ENCODE results near the gene CEACAM1.

The CEACAM1 gene

DNA sequence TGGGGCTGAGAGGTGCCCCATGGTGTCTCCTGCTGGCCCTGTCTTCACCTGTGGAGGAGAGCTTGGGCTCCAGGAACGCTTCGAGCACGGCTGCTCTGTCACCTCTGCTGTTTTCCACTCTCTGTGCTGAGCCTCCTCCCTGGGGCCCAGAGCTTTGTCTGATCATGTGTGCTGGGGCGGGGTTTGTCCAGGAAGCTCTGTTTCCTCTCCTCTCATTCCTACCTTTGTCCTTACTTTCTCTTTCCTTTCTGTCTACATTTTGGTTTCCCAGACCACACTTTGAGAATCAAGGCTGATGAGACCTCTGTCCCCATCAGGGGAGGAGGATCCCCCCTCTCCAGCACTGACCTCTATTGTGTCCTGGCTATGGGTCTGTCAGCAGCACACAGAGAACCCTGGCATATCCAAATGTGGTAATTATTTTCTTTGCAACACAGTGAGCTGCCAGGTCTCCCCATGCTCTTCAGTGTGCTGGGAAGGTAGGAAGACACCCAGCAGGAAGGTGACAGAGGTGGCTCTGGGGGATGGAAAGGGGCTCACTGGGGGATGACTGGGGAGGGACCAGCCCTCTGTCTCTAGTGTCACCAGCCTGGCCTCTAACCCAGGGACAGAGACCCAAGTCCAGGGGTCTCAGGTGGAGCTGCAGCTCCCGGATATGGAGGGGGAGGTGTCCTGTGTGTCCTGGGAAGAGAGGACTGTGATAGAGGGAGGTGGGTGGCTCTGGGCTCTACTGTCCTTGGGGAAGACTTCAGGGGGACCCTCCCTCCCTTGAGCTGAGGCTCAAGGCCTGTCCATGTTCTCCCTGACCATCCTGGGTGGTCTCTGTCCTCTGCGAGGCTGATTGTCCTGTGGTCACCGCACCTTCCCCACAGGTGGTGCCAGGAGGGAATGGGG is at the start of gene CEACAM1:
Gene CEACAM1, minus strand, starts transcription at position 128 of the 894 bp plus-strand sequence. Its CDS starts 107 bp downstream, at position 21.
- Histone ChIP-seq H3K36me3 (ENCODE audit: control insufficient read depth, insufficient read depth, low read length) (no peaks in the 10 kb centered on the region), H3K9ac (ENCODE audit: low read length) (no peak within 1 kb of the TSS), H3K4me1 (ENCODE audit: control insufficient read depth, insufficient read depth, low read length) (no peaks in the 10 kb centered on the region), H3K4me3 (ENCODE audit: low read length) (peak within 1 kb of the TSS; percentile 56), H3K27ac (ENCODE audit: low read depth, low read length) (no peak within 1 kb of the TSS), H3K27me3 (ENCODE audit: control insufficient read depth, insufficient read depth, low read length) (no peaks in the 10 kb centered on the region)

DNA sequence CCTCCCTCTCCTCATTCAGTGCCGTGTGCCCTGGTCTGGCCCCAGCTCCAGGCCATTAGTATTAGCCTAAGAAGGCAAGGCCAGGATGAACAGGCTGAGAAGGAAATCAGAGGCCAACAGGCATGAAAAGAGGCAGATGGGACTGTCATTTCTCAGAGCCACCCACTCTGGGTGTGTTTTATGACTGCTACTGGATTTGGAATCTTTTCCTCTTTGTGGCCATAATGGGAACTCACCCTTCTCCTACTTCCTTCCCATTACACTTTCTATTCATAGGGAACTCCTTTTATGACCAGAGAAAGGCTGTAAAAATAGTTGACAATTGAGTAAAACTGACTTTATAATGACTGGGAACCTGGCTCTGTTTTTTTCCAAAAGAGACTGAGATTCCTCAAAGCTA is 48.7 kb upstream of the CEACAM1 start:
- Histone ChIP-seq H3K9ac (ENCODE audit: low read length) (no peak overlapping the region), H3K27ac (ENCODE audit: low read depth, low read length) (no peak overlapping the region), H3K27me3 (ENCODE audit: control insufficient read depth, insufficient read depth, low read length) (no peaks in the 10 kb centered on the region), H3K4me3 (ENCODE audit: low read length) (no peak overlapping the region), H3K4me1 (ENCODE audit: control insufficient read depth, insufficient read depth, low read length) (no peaks in the 10 kb centered on the region), H3K36me3 (ENCODE audit: control insufficient read depth, insufficient read depth, low read length) (no peaks in the 10 kb centered on the region)

- no peaks in the 10 kb centered on the region for H3K4me1 ChIP-seq (ENCODE audit: control insufficient read depth, insufficient read depth, low read length)
- H3K36me3 ChIP-seq (ENCODE audit: control insufficient read depth, insufficient read depth, low read length), result no peaks in the 10 kb centered on the region
- H3K9ac ChIP-seq (ENCODE audit: low read length), result no peak overlapping the region
- no peaks in the 10 kb centered on the region for H3K27me3 ChIP-seq (ENCODE audit: control insufficient read depth, insufficient read depth, low read length)
- no peak overlapping the region for H3K27ac ChIP-seq (ENCODE audit: low read depth, low read length)
- no peak overlapping the region for H3K4me3 ChIP-seq (ENCODE audit: low read length)
Observed at GRCh38 chr19:42576241-42576640, 48.0 kb upstream of the CEACAM1 start.

DNA sequence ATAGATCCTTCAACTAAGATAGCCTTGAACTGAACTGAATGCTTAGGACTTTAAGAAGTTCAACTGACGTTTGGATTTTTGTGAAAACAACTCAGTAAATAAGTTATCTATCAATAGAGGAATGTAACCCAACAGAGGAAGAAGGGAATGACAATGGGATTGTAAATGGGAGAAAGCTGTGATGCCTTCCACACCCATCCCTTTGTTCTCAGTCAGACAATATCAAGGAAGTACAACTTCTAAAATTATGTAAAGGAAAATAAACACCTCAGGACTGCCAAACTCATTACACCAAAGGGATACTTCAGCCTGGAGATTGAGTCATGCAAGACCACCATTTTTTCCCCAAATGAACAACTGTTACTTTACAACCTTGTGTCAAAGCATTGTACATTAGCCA is 45.4 kb upstream of the CEACAM1 start:
- Histone ChIP-seq H3K36me3 (ENCODE audit: control insufficient read depth, insufficient read depth, low read length) (no peaks in the 10 kb centered on the region), H3K4me3 (ENCODE audit: low read length) (no peak overlapping the region)

GRCh38 chr19:42571116-42571515 is 42.8 kb upstream of the CEACAM1 start:
- Histone ChIP-seq H3K9ac (ENCODE audit: low read length) (no peak overlapping the region), H3K4me3 (ENCODE audit: low read length) (no peak overlapping the region), H3K27me3 (ENCODE audit: control insufficient read depth, insufficient read depth, low read length) (no peaks in the 10 kb centered on the region), H3K4me1 (ENCODE audit: control insufficient read depth, insufficient read depth, low read length) (no peaks in the 10 kb centered on the region), H3K36me3 (ENCODE audit: control insufficient read depth, insufficient read depth, low read length) (no peaks in the 10 kb centered on the region), H3K27ac (ENCODE audit: low read depth, low read length) (no peak overlapping the region)

More for the DNA sequence above, 45.4 kb upstream of the CEACAM1 start:
- Histone ChIP-seq H3K4me1 (ENCODE audit: control insufficient read depth, insufficient read depth, low read length) (no peaks in the 10 kb centered on the region), H3K27me3 (ENCODE audit: control insufficient read depth, insufficient read depth, low read length) (no peaks in the 10 kb centered on the region), H3K9ac (ENCODE audit: low read length) (no peak overlapping the region), H3K27ac (ENCODE audit: low read depth, low read length) (no peak overlapping the region)

DNA sequence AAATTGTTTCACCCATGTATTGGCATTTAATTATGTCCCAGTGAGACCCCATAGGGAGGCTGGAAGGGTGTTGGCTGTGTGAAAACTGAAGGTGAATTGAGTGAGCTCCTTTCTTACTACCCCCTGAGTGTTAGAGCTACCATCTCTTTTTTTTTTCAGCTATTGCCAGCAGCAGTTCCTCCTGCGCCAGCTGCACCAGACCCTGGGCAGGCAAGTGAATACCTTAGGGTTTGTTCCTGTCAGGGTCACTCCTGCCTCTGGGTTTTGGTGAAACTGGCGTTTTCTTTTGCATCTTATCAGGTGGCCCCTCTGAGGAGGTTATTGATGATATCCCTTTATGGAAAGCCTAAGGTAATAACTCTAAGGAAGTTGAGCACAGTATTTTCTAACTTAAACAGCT is 40.9 kb upstream of the CEACAM1 start:
- H3K27ac ChIP-seq (ENCODE audit: low read depth, low read length), result no peak overlapping the region
- no peaks in the 10 kb centered on the region for H3K4me1 ChIP-seq (ENCODE audit: control insufficient read depth, insufficient read depth, low read length)
- H3K36me3 ChIP-seq (ENCODE audit: control insufficient read depth, insufficient read depth, low read length), result no peaks in the 10 kb centered on the region
- H3K4me3 ChIP-seq (ENCODE audit: low read length), result no peak overlapping the region
- H3K27me3 ChIP-seq (ENCODE audit: control insufficient read depth, insufficient read depth, low read length), result no peaks in the 10 kb centered on the region
- no peak overlapping the region for H3K9ac ChIP-seq (ENCODE audit: low read length)

DNA sequence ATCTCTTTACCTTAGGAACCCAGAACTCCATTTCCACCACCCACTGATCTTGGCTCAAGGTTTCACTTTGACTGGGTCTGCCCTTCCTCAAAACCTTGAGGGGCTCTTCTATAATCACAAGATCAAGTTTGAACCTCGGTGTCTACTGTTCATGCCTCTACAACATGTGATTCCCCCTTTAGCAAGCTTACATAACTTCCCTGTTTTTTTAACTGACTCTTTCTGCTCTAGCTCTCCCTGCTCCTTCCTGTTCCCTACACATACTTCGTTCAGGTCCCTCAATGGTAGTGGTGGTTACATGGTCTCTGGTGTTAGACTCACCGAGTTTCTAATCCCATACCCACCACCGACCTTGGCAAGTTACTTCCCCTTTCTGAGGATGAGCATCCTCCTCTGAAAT is 39.7 kb upstream of the CEACAM1 start:
- no peaks in the 10 kb centered on the region for H3K36me3 ChIP-seq (ENCODE audit: control insufficient read depth, insufficient read depth, low read length)
- no peak overlapping the region for H3K4me3 ChIP-seq (ENCODE audit: low read length)
- H3K27me3 ChIP-seq (ENCODE audit: control insufficient read depth, insufficient read depth, low read length), result no peaks in the 10 kb centered on the region
- H3K4me1 ChIP-seq (ENCODE audit: control insufficient read depth, insufficient read depth, low read length), result no peaks in the 10 kb centered on the region
- no peak overlapping the region for H3K9ac ChIP-seq (ENCODE audit: low read length)
- no peak overlapping the region for H3K27ac ChIP-seq (ENCODE audit: low read depth, low read length)

- no peak overlapping the region for H3K27ac ChIP-seq (ENCODE audit: low read depth, low read length)
- no peaks in the 10 kb centered on the region for H3K4me1 ChIP-seq (ENCODE audit: control insufficient read depth, insufficient read depth, low read length)
- H3K9ac ChIP-seq (ENCODE audit: low read length), result no peak overlapping the region
- no peak overlapping the region for H3K4me3 ChIP-seq (ENCODE audit: low read length)
- no peaks in the 10 kb centered on the region for H3K27me3 ChIP-seq (ENCODE audit: control insufficient read depth, insufficient read depth, low read length)
- no peaks in the 10 kb centered on the region for H3K36me3 ChIP-seq (ENCODE audit: control insufficient read depth, insufficient read depth, low read length)
Observed at GRCh38 chr19:42567567-42567966, 39.3 kb upstream of the CEACAM1 start.

GRCh38 chr19:42563352-42564210 is 35.3 kb upstream of the CEACAM1 start:
- Histone ChIP-seq H3K27ac (ENCODE audit: low read depth, low read length) (no peak overlapping the region), H3K36me3 (ENCODE audit: control insufficient read depth, insufficient read depth, low read length) (no peaks in the 10 kb centered on the region), H3K4me1 (ENCODE audit: control insufficient read depth, insufficient read depth, low read length) (no peaks in the 10 kb centered on the region), H3K4me3 (ENCODE audit: low read length) (no peak overlapping the region), H3K9ac (ENCODE audit: low read length) (no peak overlapping the region), H3K27me3 (ENCODE audit: control insufficient read depth, insufficient read depth, low read length) (no peaks in the 10 kb centered on the region)

DNA sequence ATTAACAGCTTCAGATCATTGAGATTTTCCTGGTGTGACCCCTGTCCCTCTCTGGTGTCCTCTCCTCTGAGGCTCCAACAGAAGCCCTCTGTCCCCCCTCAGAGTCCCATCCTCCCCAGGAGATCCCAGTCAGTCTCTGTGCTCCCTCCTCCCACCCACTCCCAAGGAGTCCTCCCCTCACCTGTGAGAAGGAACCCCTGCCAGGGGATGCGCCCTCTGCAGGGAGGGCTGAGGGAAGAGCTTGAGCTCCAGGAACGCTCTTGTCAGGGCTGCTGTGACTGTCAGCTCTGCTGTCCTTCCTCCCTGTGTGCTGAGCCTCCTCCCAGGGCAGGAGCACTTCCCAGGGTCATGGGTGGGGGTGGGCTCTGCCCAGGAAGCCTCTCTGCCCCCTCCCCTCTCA is 33.2 kb upstream of the CEACAM1 start:
- H3K4me1 ChIP-seq (ENCODE audit: control insufficient read depth, insufficient read depth, low read length), result no peaks in the 10 kb centered on the region
- no peak overlapping the region for H3K27ac ChIP-seq (ENCODE audit: low read depth, low read length)
- H3K4me3 ChIP-seq (ENCODE audit: low read length), result no peak overlapping the region
- no peak overlapping the region for H3K9ac ChIP-seq (ENCODE audit: low read length)
- no peaks in the 10 kb centered on the region for H3K36me3 ChIP-seq (ENCODE audit: control insufficient read depth, insufficient read depth, low read length)
- H3K27me3 ChIP-seq (ENCODE audit: control insufficient read depth, insufficient read depth, low read length), result no peaks in the 10 kb centered on the region

- no peaks in the 10 kb centered on the region for H3K4me1 ChIP-seq (ENCODE audit: control insufficient read depth, insufficient read depth, low read length)
- no peaks in the 10 kb centered on the region for H3K36me3 ChIP-seq (ENCODE audit: control insufficient read depth, insufficient read depth, low read length)
- H3K27ac ChIP-seq (ENCODE audit: low read depth, low read length), result no peak overlapping the region
- H3K4me3 ChIP-seq (ENCODE audit: low read length), result no peak overlapping the region
- H3K27me3 ChIP-seq (ENCODE audit: control insufficient read depth, insufficient read depth, low read length), result no peaks in the 10 kb centered on the region
- H3K9ac ChIP-seq (ENCODE audit: low read length), result no peak overlapping the region
Observed at GRCh38 chr19:42560731-42561130, 32.5 kb upstream of the CEACAM1 start.

DNA sequence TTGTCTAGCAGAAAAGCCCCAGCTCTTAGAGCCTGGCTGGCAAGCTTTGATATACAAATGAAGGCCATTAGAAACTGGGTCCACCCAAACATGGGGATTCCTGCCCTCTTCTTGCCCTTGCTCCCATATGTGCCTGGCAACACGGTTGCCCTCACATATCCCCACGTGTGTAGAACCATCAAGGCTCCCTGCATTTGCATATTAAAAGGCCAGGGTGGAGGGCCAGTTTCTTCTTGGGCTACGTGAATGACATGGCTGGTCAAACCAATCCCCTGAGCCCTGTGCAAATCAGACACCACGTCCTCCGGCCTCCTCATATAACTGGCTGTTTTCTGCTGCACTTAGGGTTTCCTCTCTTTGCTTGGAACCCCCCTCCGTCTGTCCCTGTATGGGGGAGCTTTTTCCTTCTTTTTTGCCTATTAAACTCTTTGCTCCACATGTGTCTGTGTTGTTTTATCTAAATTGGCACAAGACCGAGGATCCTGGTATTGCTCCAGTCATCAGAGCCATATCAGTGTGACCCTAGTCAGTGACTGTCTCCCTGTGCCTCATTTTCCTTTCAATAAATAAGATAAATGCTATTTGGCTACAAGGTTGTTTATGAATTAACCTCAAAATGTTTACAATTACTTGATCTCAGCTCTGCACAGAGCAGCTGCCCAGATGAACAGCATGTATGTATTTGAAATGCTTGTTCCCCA is 30.3 kb upstream of the CEACAM1 start:
- Histone ChIP-seq H3K27me3 (ENCODE audit: control insufficient read depth, insufficient read depth, low read length) (no peaks in the 10 kb centered on the region), H3K27ac (ENCODE audit: low read depth, low read length) (no peak overlapping the region), H3K36me3 (ENCODE audit: control insufficient read depth, insufficient read depth, low read length) (no peaks in the 10 kb centered on the region), H3K4me1 (ENCODE audit: control insufficient read depth, insufficient read depth, low read length) (no peaks in the 10 kb centered on the region), H3K4me3 (ENCODE audit: low read length) (no peak overlapping the region), H3K9ac (ENCODE audit: low read length) (no peak overlapping the region)
